GM12874 (cell line): ENCODE data around the gene USP35.

Experiments used
- CTCF ChIP-seq: IDR thresholded peaks from 2 replicates; pipeline ENCODE4 v1.5.1; 2011; ENCODE audit warnings: low read depth, mild to moderate bottlenecking, control low read depth, low read length, moderate library complexity; ENCODE audit not compliant: insufficient read depth

USP35 gene

GRCh38 chr11:78220218-78221157 lies 31.8 kb downstream of the USP35 start:
- no peak for TF ChIP-seq CTCF

GRCh38 chr11:78221396-78222315 lies 32.9 kb downstream of the USP35 start:
- TF ChIP-seq CTCF: no peak

GRCh38 chr11:78223320-78223954 lies 34.7 kb downstream of the USP35 start:
- TF ChIP-seq CTCF: no peak

GRCh38 chr11:78224506-78224905 lies 35.8 kb downstream of the USP35 start:
- TF ChIP-seq CTCF: no peak

- TF ChIP-seq CTCF: no peak
These were observed 36.2 kb downstream of the USP35 start for GRCh38 chr11:78224906-78225420.

GRCh38 chr11:78226684-78227680 lies 38.3 kb downstream of the USP35 start:
- no peak for TF ChIP-seq CTCF
